ENCODE data around the gene TATDN2.

- TF ChIP-seq CTCF (conservative IDR thresholded peaks at IDR 0.05) (no peak), ZFX (IDR thresholded peaks at IDR 0.05) (no peak)
Measured at GRCh38 chr3:10277115-10277625, 28.9 kb downstream of the TATDN2 start.

Data from C4-2B (cell line).